Mammary epithelial cell (primary cell): ENCODE results near the gene IGFBP7.

ENCODE experiments used
- CTCF ChIP-seq, 2 donors: IDR thresholded peaks in 1 of 2; conservative IDR thresholded peaks in 1 of 2; 2 replicates each; pipeline ENCODE4 v1.5.1; 2011 to 2012; ENCODE audit warnings: inconsistent platforms in 2 of 2, low read length in 2 of 2, mild to moderate bottlenecking in 2 of 2, control low read depth in 1 of 2, low read depth in 1 of 2; ENCODE audit not compliant: insufficient read depth in 1 of 2; ENCODE audit errors: extremely low read depth in 1 of 2
- EZH2 ChIP-seq: IDR thresholded peaks from 2 replicates; pipeline ENCODE4 v1.6.1; 2012; ENCODE audit warnings: low read length, inconsistent platforms, borderline replicate concordance

- TF ChIP-seq EZH2 (no peak), CTCF (conservative IDR thresholded peaks at IDR 0.05 in 1 of 2, IDR thresholded peaks at IDR 0.05 in 1 of 2; ENCODE audit: extremely low read depth in 1 of 2, insufficient read depth in 1 of 2, low read depth in 1 of 2, low read length in 2 of 2) (no peak)
Observed at GRCh38 chr4:57059890-57060716, 50.1 kb downstream of the IGFBP7 start.
